HepG2 (cell line): Measurements from ENCODE around the gene CCDC183. TPM values are rescaled to one million over a fixed set of nuclear protein-coding genes. Genes with fewer than 3 reads are reported as not detected.

Experiments
- DR1 ChIP-seq: sonication (generic); formaldehyde crosslinking; IDR thresholded peaks from 2 replicates; pipeline ENCODE4 v1.8.0; 2021; ENCODE audit warnings: mild to moderate bottlenecking, missing genetic modification reagents, inconsistent platforms
- MYNN ChIP-seq: sonication (generic); formaldehyde crosslinking; IDR thresholded peaks from 2 replicates; pipeline ENCODE4 v1.4.0; 2020; ENCODE audit warnings: mild to moderate bottlenecking, low read depth, missing genetic modification reagents
- SOX13 ChIP-seq, 3 experiments: fragments of 450-650 bp in 1 of 3; sonication (generic) in 1 of 3; formaldehyde crosslinking in 1 of 3; IDR thresholded peaks in 2 of 3; conservative IDR thresholded peaks in 1 of 3; 2 replicates each; pipeline versions ENCODE4 v1.5.0 to v1.6.1; 2016 to 2020; ENCODE audit warnings: antibody characterized with exemption in 1 of 3, mild to moderate bottlenecking in 1 of 3, missing compliant biosample characterization in 1 of 3, missing genetic modification reagents in 1 of 3, moderate library complexity in 1 of 3
- TAF15 ChIP-seq: fragments of 200-400 bp; formaldehyde crosslinking; IDR thresholded peaks from one replicate; pipeline ENCODE4 v1.6.1; 2018; ENCODE audit warnings: mild to moderate bottlenecking, low read depth, low read length; ENCODE audit not compliant: poor library complexity, severe bottlenecking
- ZNF33A ChIP-seq: sonication (generic); formaldehyde crosslinking; IDR thresholded peaks from 2 replicates; pipeline ENCODE4 v1.5.1; 2020; ENCODE audit warnings: missing genetic modification reagents, mild to moderate bottlenecking, moderate library complexity, borderline replicate concordance
- polyA plus RNA-seq, 8 experiments: library from polyadenylated mRNA; depleted of rRNA in 3 of 8; stranded (reverse) in 7 of 8; unstranded in 1 of 8; fragments of >200 nt; fragmentation: Illumina TruSeq in 4 of 8; extraction: Trizol in 4 of 8; gene quantifications; 2 replicates each; pipeline versions ENCODE4 v1.2.1 to v1.2.3, GENCODE V29; 2011 to 2016; ENCODE audit warnings: low read depth in 4 of 8, missing spikeins in 1 of 8, mixed read lengths in 1 of 8; ENCODE audit not compliant: insufficient read depth in 1 of 8
- total RNA-seq, 5 experiments: library from RNA; depleted of rRNA; stranded (reverse); fragments of >200 nt; fragmentation: Illumina TruSeq; extraction: Trizol; gene quantifications; 2 replicates each; pipeline ENCODE4 v1.2.3, GENCODE V29; 2016; ENCODE audit warnings: low read depth in 1 of 5
- TF ChIP-seq, protein P1 (sequence below): sonication (generic); formaldehyde crosslinking; IDR thresholded peaks from 2 replicates; pipeline ENCODE4 v1.4.0; 2020; ENCODE audit warnings: missing genetic modification reagents
- TF ChIP-seq, protein P2 (sequence below): sonication (generic); formaldehyde crosslinking; IDR thresholded peaks from 2 replicates; pipeline ENCODE4 v1.4.0; 2020; ENCODE audit warnings: mild to moderate bottlenecking, missing genetic modification reagents, borderline replicate concordance
- TF ChIP-seq, protein P3 (sequence below): sonication (generic); formaldehyde crosslinking; IDR thresholded peaks from 2 replicates; pipeline ENCODE4 v1.9.0; 2021; ENCODE audit warnings: mild to moderate bottlenecking, missing genetic modification reagents
- TF ChIP-seq, protein P4 (sequence below): sonication (generic); formaldehyde crosslinking; IDR thresholded peaks from 2 replicates; pipeline ENCODE4 v1.5.0; 2020; ENCODE audit warnings: mild to moderate bottlenecking, missing genetic modification reagents
- TF ChIP-seq, protein P5 (sequence below): sonication (generic); formaldehyde crosslinking; IDR thresholded peaks from 2 replicates; pipeline ENCODE4 v1.4.0; 2020; ENCODE audit warnings: mild to moderate bottlenecking, low read depth, missing genetic modification reagents

The CCDC183 gene
- total and polyA plus RNA-seq, 2 of the 13 experiments (the other 11 are each of a cell fraction or from before 2014, with no cell fraction given): 5.0 to 66.4 TPM

DNA sequence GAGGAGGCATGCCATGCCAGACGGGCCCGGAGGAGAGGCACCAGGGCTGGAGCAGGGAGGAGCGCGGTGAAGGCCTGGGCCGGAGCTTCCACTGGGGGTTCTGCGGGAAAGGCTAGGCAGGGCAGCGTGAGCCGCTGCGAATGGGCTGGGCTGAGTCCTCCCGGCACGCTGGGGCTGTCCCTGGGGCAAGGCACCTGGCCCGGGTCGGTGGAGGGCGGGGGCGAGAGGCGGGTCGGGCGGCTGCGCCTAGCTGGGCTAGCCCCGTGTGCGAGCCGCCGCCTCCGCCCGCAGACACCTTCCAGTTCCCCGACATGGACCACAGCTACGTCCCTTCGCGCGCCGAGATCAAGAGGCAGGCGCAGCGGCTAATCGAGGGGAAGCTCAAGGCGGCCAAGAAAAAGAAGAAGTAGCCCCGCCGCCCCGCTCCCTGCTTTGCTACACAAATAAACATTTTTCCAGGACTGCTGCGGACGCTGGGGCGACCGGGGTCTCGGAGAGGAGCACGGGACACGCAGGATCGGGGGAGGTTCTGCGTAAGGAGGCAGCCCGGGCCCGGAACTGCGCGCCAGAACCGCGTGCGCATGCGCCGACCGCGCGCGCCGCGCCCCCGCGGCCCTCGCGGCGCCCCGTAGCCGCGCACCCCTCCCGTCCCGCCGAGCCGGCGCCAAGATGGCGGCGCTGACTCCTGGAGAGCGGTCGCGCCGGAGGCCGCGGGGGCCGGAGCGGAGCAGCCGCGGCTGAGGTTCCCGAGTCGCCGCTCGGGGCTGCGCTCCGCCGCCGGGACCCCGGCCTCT is 11.3 kb downstream of the CCDC183 start, which contains the start of gene RABL6 (continued):
- TF ChIP-seq, protein P1, sequence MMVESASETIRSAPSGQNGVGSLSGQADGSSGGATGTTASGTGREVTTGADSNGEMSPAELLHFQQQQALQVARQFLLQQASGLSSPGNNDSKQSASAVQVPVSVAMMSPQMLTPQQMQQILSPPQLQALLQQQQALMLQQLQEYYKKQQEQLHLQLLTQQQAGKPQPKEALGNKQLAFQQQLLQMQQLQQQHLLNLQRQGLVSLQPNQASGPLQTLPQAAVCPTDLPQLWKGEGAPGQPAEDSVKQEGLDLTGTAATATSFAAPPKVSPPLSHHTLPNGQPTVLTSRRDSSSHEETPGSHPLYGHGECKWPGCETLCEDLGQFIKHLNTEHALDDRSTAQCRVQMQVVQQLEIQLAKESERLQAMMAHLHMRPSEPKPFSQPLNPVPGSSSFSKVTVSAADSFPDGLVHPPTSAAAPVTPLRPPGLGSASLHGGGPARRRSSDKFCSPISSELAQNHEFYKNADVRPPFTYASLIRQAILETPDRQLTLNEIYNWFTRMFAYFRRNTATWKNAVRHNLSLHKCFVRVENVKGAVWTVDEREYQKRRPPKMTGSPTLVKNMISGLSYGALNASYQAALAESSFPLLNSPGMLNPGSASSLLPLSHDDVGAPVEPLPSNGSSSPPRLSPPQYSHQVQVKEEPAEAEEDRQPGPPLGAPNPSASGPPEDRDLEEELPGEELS (CRISPR knock-in tag): no peak
- TF ChIP-seq TAF15 (no peak), ZNF33A (no peak), DR1 (no peak), SOX13 (IDR thresholded peaks at IDR 0.05) (no peak), SOX13 (CRISPR knock-in tag; conservative IDR thresholded peaks at IDR 0.05 in 1 of 2, IDR thresholded peaks at IDR 0.05 in 1 of 2) (0 out of 4 replicates have a peak, but pooled peaks of 1 of the 2 experiments have one; percentile 3), MYNN (CRISPR knock-in tag) (no peak)
- TF ChIP-seq, protein P2, sequence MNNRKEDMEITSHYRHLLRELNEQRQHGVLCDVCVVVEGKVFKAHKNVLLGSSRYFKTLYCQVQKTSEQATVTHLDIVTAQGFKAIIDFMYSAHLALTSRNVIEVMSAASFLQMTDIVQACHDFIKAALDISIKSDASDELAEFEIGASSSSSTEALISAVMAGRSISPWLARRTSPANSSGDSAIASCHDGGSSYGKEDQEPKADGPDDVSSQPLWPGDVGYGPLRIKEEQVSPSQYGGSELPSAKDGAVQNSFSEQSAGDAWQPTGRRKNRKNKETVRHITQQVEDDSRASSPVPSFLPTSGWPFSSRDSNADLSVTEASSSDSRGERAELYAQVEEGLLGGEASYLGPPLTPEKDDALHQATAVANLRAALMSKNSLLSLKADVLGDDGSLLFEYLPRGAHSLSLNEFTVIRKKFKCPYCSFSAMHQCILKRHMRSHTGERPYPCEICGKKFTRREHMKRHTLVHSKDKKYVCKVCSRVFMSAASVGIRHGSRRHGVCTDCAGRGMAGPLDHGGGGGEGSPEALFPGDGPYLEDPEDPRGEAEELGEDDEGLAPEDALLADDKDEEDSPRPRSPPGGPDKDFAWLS (CRISPR knock-in tag): no peak
- TF ChIP-seq, protein P3, sequence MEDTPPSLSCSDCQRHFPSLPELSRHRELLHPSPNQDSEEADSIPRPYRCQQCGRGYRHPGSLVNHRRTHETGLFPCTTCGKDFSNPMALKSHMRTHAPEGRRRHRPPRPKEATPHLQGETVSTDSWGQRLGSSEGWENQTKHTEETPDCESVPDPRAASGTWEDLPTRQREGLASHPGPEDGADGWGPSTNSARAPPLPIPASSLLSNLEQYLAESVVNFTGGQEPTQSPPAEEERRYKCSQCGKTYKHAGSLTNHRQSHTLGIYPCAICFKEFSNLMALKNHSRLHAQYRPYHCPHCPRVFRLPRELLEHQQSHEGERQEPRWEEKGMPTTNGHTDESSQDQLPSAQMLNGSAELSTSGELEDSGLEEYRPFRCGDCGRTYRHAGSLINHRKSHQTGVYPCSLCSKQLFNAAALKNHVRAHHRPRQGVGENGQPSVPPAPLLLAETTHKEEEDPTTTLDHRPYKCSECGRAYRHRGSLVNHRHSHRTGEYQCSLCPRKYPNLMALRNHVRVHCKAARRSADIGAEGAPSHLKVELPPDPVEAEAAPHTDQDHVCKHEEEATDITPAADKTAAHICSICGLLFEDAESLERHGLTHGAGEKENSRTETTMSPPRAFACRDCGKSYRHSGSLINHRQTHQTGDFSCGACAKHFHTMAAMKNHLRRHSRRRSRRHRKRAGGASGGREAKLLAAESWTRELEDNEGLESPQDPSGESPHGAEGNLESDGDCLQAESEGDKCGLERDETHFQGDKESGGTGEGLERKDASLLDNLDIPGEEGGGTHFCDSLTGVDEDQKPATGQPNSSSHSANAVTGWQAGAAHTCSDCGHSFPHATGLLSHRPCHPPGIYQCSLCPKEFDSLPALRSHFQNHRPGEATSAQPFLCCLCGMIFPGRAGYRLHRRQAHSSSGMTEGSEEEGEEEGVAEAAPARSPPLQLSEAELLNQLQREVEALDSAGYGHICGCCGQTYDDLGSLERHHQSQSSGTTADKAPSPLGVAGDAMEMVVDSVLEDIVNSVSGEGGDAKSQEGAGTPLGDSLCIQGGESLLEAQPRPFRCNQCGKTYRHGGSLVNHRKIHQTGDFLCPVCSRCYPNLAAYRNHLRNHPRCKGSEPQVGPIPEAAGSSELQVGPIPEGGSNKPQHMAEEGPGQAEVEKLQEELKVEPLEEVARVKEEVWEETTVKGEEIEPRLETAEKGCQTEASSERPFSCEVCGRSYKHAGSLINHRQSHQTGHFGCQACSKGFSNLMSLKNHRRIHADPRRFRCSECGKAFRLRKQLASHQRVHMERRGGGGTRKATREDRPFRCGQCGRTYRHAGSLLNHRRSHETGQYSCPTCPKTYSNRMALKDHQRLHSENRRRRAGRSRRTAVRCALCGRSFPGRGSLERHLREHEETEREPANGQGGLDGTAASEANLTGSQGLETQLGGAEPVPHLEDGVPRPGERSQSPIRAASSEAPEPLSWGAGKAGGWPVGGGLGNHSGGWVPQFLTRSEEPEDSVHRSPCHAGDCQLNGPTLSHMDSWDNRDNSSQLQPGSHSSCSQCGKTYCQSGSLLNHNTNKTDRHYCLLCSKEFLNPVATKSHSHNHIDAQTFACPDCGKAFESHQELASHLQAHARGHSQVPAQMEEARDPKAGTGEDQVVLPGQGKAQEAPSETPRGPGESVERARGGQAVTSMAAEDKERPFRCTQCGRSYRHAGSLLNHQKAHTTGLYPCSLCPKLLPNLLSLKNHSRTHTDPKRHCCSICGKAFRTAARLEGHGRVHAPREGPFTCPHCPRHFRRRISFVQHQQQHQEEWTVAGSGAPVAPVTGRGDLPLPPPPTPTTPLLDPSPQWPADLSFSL (CRISPR knock-in tag): no peak
- TF ChIP-seq, protein P4, sequence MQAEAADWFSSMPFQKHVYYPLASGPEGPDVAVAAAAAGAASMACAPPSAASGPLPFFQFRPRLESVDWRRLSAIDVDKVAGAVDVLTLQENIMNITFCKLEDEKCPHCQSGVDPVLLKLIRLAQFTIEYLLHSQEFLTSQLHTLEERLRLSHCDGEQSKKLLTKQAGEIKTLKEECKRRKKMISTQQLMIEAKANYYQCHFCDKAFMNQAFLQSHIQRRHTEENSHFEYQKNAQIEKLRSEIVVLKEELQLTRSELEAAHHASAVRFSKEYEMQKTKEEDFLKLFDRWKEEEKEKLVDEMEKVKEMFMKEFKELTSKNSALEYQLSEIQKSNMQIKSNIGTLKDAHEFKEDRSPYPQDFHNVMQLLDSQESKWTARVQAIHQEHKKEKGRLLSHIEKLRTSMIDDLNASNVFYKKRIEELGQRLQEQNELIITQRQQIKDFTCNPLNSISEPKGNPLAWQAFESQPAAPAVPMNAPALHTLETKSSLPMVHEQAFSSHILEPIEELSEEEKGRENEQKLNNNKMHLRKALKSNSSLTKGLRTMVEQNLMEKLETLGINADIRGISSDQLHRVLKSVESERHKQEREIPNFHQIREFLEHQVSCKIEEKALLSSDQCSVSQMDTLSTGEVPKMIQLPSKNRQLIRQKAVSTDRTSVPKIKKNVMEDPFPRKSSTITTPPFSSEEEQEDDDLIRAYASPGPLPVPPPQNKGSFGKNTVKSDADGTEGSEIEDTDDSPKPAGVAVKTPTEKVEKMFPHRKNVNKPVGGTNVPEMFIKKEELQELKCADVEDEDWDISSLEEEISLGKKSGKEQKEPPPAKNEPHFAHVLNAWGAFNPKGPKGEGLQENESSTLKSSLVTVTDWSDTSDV: peak; percentile 70; the same call in 1 of the 2 replicates
- TF ChIP-seq, protein P5, sequence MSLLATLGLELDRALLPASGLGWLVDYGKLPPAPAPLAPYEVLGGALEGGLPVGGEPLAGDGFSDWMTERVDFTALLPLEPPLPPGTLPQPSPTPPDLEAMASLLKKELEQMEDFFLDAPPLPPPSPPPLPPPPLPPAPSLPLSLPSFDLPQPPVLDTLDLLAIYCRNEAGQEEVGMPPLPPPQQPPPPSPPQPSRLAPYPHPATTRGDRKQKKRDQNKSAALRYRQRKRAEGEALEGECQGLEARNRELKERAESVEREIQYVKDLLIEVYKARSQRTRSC: 0 out of 2 replicates have a peak, but pooled peaks have one; percentile 44
